A673 (cell line): ENCODE measurements around the gene PSMD8.

ENCODE experiments used
- EZH2 ChIP-seq: fragments of 200-600 bp; sonication (generic); IDR thresholded peaks from 2 replicates; pipeline ENCODE4 v1.6.1; 2017; ENCODE audit warnings: borderline replicate concordance, low read depth, mild to moderate bottlenecking, mixed read lengths, antibody characterized with exemption, low read length; ENCODE audit not compliant: poor library complexity, severe bottlenecking
- TF ChIP-seq, protein P1 (sequence below): fragments of 300-800, 200-600 bp; sonication (generic); conservative IDR thresholded peaks from 2 replicates; pipeline ENCODE4 v1.5.1; 2017; ENCODE audit warnings: low read depth, mild to moderate bottlenecking, antibody characterized with exemption, low read length, moderate library complexity, mixed read lengths

DNA sequence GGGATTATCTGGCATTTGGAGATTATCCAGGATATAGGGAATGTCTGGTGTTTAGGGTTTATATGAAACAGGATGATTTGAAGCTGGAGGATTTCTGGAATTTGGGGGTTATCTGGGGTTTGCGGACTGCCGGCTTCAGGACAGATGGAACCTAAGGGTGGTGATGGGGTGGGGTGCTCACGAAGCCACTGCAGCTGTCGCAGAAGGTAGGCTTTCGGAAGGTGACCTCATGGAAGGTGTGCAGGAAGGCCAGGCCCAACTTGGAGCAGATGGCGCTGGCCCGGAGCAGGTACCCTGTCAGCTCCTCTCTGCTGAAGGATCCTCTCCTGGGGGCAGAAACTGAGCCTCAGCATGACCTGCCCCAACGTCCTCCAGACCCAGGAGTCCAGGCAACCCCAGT, 38.1 kb downstream of the PSMD8 start:
- TF ChIP-seq, protein P1, sequence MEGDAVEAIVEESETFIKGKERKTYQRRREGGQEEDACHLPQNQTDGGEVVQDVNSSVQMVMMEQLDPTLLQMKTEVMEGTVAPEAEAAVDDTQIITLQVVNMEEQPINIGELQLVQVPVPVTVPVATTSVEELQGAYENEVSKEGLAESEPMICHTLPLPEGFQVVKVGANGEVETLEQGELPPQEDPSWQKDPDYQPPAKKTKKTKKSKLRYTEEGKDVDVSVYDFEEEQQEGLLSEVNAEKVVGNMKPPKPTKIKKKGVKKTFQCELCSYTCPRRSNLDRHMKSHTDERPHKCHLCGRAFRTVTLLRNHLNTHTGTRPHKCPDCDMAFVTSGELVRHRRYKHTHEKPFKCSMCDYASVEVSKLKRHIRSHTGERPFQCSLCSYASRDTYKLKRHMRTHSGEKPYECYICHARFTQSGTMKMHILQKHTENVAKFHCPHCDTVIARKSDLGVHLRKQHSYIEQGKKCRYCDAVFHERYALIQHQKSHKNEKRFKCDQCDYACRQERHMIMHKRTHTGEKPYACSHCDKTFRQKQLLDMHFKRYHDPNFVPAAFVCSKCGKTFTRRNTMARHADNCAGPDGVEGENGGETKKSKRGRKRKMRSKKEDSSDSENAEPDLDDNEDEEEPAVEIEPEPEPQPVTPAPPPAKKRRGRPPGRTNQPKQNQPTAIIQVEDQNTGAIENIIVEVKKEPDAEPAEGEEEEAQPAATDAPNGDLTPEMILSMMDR = no peak
- no peak for TF ChIP-seq EZH2
